HG02623 (cell line): ENCODE results near the gene MOSPD3.
"Not testable (repeated sequence)": the region's sequence is repeated elsewhere in the genome, so short reads cannot be mapped to it uniquely, and the experiment has no call there.

Experiments used
- ATAC-seq: cut with Tn5 transposase; IDR thresholded peaks from one replicate; pipeline ENCODE4 v1.9.1; 2021; ENCODE audit warnings: moderate library complexity; ENCODE audit not compliant: unreplicated experiment

The MOSPD3 gene

GRCh38 chr7:100611983-100612729, at the start of gene MOSPD3:
TSS of gene MOSPD3 (plus strand) at chr7:100612540. CDS start at chr7:100612792, 252 bp downstream.
- peak; percentile 87 for ATAC-seq

GRCh38 chr7:100563100-100563564, 49.2 kb upstream of the MOSPD3 start:
- no peak for ATAC-seq

- ATAC-seq: no peak
These were observed 48.4 kb upstream of the MOSPD3 start for GRCh38 chr7:100563809-100564400.

DNA sequence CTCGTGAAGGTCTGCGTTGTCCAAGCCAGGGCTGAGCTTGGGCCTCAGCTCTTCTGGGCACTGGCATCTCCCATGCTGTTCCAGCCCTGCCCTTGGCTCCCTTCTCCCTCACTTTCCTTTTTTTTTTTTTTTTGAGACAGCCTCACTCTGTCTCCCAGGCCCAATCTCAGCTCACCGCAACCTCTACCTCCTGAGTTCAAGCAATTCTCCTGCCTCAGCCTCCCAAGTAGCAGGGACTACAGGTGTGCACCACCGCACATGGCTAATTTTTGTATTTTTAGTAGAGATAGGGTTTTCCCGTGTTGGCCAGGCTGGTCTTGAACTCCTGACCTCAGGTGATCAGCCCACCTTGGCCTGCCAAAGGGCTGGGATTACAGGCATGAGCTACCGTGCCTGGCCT, 47.9 kb upstream of the MOSPD3 start:
- not testable (repeated sequence) for ATAC-seq

- no peak for ATAC-seq
These were observed 47.2 kb upstream of the MOSPD3 start for GRCh38 chr7:100565133-100565571.

DNA sequence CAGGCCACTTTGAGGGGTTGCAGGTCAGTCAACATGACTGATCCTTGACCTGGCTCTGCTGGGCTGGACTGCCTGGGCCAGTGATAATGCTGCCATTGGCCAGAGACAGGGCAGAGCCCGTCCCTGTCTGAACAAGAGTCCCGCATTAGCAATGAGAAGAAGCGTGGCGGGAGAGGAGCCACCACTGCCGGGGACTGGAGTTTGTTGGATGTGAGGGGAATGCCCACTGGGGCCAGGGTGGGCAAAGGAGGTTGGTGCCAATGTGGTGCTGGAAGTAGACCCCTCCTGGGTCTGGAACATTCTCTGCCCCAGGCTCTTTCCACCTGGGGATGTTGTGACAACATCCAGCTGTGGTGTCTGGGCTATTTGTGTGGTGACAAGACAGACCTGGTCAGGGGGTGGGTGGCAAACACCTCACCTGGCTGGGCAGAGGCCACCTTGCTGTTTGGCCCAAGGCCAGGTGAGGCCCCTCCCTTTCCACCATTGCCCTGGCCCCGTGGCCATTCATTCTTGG, 46.3 kb upstream of the MOSPD3 start:
- ATAC-seq: no peak

DNA sequence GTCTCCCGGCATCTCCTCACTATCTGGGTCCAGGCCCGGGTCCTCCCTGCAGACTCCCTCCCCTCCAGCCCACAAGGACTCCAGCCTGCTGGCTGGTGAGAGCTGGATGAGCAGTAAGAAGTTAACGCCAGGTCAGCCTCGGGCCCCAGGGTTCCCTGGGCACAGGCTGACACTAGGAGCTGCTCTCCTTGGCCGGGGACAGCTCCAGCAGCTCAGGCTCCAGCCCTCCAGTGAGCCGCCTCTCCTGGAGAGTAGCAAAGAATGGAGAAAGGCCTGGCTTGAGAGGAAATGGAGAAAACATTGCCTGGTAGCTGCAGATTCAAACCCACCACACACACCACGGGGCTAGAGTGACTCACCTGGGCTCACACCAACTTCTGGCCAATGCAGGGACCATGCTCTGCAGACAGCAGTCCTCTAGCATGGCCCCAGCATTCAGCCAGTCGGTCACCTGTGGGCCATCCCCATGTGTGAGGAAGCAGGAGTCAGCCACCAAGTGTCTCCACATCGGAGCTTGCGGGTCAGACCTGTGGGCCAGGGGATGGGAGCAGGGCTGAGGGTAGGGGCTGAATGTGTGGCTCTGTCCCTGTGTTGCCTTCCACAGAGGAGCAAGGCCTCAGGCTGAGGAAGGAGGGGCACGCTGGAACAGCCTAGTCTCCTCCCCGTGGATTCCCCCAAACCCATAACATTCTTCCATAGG, 45.2 kb upstream of the MOSPD3 start:
- ATAC-seq: no peak

DNA sequence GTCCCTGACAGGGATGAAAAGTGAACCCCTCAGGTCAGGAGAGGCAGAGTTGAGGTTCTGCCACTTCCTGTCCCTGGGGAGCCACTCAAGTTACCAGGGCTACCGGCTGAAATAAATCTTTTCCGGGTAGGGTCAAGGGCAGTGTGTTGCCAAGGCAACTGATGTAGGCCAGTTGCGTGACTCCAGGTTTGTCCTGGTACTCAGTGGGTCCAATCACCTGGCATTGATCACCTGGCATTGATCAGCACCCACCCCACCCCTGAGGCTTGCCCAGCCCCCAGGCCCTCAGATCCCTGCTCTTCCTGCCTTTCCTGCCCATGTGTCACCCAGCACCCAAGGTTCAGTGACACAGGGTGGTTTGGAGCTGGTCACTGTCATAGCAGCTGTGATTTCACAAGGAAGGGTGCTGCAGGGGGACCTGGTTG, 44.6 kb upstream of the MOSPD3 start:
- no peak for ATAC-seq

- ATAC-seq: no peak
These were observed 44.0 kb upstream of the MOSPD3 start for GRCh38 chr7:100568176-100568895.

DNA sequence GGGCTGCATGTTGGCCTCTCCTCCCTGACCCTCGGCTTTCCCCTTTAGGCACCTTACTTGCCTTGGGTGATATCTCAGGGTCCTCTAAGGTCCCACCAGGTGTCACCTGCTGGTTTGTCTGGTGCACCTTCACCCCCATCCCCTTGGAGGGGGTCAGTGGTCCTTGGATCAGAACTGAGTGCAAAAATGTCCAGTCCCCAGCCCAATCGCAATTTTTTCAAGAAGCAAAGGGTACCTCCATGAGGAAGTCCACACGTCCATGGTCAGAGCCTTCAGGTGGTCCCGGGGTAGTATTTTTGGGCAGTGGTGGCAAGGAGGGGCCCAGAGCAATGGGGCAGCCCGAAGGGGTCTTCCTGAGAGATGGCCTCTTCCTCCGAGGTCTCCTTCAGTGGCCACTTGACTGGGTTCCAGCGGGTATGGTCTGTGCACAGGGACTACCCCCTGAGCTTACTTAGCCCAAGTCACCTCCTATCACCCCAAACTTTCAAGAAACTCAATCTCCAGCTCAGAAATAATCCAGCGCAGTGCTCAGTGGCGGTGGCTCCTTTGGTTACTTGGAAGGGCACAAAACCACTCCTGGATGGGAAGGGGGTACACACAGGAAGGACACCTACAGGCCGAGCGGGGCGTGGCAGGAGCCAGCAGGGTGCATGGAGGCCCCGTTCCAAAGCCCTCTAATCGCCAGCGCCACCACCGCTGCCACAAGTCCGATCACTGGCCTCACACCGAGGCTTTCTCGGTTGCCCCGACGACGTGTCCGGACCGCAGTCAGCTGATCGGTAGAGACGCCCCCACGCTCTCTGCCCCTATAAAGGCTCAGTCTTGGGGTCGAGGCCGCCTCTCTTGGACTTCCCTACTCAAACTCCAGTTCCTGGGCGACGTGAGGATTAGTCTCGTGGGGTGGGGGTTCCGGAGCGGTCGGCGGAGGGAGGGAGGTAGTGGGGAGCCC, 43.2 kb upstream of the MOSPD3 start:
- ATAC-seq: no peak

- ATAC-seq: no peak
These were observed 41.1 kb upstream of the MOSPD3 start for GRCh38 chr7:100570954-100571828.

- no peak for ATAC-seq
These were observed 40.6 kb upstream of the MOSPD3 start for GRCh38 chr7:100571829-100572116.

DNA sequence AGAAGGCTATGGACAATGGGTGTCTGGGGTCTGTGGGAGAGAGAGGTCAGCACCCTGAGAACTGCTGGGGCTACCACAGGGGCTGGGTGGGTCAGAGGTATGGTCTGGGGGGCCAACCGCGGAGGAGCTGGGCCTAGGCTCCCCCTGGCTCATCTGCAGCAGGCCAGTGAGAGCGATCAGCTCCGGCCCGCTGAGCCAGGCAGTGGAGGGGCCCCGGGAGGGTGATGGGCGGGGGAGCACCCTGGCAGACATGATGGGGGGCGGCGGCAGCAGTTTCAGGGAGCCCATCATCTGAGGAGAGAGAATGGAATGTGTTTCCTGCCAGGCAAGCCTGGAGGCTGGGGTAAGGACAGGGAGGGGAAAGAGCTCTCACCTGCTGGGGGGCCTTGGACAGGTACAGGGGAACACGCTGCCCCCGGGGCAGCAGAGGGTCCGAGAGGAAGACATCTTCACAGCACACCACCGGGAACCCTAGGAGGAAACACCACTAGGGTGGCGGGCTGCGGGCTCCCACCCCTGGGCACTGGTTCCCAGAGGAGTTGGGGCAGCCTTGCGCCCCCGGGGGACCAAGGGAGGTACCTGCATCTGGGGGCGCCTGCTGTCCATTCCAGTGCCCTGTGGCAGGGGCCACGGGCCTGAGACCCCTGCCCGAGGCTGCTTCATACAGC, 39.9 kb upstream of the MOSPD3 start:
- ATAC-seq: no peak

GRCh38 chr7:100572949-100573675, 39.2 kb upstream of the MOSPD3 start:
- ATAC-seq: no peak

- no peak for ATAC-seq
These were observed 38.5 kb upstream of the MOSPD3 start, which contains the start of gene SAP25 for GRCh38 chr7:100573691-100574361. TSS of gene SAP25 (minus strand) at chr7:100573900. CDS start at chr7:100573742, 158 bp downstream.

DNA sequence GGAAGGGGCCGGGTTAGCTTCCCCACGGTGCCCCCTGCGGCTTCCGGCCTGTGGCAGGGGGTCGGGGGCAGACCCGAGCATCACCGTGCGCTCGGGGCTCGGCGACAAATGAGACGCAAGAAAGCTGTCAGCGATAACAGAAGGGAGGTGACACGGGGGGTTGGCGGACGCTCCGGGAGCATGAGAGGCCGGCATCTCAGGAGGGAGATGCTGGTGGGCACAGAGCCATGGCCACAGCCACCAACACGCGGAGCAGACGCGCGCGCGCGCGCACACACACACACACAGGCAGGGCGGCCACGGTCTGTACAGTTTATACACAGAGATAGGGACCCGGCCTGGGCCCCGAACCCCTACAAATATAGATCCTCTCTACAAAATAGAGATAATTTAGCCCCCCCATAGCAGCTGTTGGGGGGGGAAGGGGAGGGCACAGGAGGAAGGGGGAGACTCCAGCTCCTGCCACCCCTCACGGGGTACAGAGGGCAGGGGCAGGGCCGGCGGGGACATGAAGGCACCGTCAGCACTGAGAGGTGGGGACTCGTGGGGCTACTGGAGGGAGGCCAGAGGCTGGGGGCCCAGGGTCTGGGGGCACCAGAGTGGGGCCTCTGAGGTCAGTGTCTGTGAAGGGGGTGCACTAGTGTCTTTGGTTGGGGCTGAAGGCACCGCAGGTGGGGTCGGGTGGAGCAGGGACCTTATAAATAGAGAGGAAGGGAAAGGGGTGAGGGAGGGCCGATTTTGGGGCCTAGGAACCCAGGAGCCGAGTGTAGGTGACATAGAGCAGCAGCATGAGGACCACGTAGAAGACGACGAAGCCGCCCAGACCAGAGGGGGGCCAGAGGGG, 37.8 kb upstream of the MOSPD3 start:
- no peak for ATAC-seq
